ENCODE results near the gene PAPPA2. TPM values are rescaled to one million over a fixed set of nuclear protein-coding genes. Genes with fewer than 3 reads are reported as not detected.

PAPPA2 gene
- total and polyA plus RNA-seq, 9 donors = 0.01 to 0.69 (median 0.32) TPM; not detected in 4

DNA sequence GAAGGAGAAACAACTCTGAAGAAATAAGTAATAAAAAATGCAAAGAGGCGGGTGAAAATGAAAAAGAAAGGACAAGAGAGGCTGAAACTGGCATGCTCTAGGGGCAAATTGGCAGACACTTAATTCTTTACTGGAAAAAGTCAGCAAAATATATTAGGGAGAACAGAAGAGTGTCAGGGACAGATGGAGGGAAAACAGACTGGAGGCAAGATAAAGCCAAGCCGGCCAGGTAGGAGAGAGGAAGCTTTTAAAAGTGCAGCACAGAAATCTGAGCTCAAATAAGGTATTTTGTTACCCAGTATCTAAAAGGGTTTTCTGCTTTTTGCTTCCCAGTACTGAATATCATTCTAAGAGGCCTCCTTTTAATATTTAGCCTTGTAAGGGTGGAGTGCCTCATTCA lies 339.3 kb downstream of the PAPPA2 start:
- TF ChIP-seq, protein P1, sequence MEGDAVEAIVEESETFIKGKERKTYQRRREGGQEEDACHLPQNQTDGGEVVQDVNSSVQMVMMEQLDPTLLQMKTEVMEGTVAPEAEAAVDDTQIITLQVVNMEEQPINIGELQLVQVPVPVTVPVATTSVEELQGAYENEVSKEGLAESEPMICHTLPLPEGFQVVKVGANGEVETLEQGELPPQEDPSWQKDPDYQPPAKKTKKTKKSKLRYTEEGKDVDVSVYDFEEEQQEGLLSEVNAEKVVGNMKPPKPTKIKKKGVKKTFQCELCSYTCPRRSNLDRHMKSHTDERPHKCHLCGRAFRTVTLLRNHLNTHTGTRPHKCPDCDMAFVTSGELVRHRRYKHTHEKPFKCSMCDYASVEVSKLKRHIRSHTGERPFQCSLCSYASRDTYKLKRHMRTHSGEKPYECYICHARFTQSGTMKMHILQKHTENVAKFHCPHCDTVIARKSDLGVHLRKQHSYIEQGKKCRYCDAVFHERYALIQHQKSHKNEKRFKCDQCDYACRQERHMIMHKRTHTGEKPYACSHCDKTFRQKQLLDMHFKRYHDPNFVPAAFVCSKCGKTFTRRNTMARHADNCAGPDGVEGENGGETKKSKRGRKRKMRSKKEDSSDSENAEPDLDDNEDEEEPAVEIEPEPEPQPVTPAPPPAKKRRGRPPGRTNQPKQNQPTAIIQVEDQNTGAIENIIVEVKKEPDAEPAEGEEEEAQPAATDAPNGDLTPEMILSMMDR (IDR thresholded peaks at IDR 0.05) = no peak
- TF ChIP-seq EP300 (IDR thresholded peaks at IDR 0.05) = no peak
- no peak for TF ChIP-seq POLR2A (IDR thresholded peaks at IDR 0.05)
- Histone ChIP-seq H3K9me3 (no peaks in the 10 kb centered on the region), H3K36me3 (no peaks in the 10 kb centered on the region), H3K27me3 (no peaks in the 10 kb centered on the region), H3K4me1 (ENCODE audit: insufficient read depth) (no peaks in the 10 kb centered on the region), H3K27ac (no peak overlapping the region), H3K4me3 (no peak overlapping the region)
- 73 to 80% (median 74%) methylated on average over 2 of the region's 2 CpGs for WGBS, 3 donors
- DNase-seq = no peak
- intact Hi-C loops (cut with DNase I) = no loop called here

DNA sequence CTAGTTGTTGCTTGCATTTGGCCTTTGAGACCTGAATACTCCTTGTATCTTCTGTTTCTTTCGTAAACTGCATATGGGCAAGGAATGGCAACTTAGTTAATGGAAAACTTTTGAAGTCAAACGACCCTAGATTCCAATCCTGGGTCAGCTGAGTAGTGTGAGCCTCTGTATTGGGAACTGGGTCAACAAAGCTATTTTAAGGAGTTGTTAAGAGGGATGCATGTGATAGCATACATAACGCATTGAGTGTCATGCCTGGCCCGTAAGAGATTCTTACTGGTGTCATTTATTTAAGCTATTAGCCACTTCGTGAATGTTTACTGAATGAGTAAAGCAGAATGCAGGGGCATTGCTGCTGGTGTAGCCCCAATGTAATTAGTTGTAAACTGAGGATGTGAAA lies 340.1 kb downstream of the PAPPA2 start:
- intact Hi-C loops (cut with DNase I) = no loop called here
- TF ChIP-seq, protein P1 (IDR thresholded peaks at IDR 0.05) = no peak
- no peak for TF ChIP-seq POLR2A (IDR thresholded peaks at IDR 0.05)
- no peak for TF ChIP-seq EP300 (IDR thresholded peaks at IDR 0.05)

DNA sequence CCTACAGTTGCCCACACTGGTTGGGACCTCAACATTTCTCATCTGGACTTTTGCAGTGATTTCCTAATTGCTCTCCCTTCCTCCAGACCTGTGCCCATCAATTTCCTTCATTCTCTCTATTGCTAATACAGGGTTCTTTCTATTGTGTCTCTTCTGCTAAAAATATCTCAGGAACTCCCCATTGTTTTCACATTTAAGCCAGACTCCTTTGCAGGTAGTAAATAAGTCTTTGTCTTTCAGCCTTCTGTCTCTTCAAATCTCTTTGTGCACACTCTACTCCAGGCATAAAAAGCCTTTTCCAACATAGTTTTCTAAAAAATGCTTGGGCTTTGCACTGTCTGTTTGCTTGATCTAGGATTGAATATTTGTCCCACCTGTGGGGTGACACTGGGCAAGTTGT lies 340.6 kb downstream of the PAPPA2 start:
- no peaks in the 10 kb centered on the region for H3K4me1 ChIP-seq (ENCODE audit: insufficient read depth)
- TF ChIP-seq, protein P1 (IDR thresholded peaks at IDR 0.05) = no peak
- TF ChIP-seq POLR2A (IDR thresholded peaks at IDR 0.05) (no peak), EP300 (IDR thresholded peaks at IDR 0.05) (no peak)
- intact Hi-C loops (cut with DNase I) = no loop called here
- H3K9me3 ChIP-seq = no peaks in the 10 kb centered on the region
- H3K27ac ChIP-seq = no peak overlapping the region
- no peaks in the 10 kb centered on the region for H3K27me3 ChIP-seq
- no peaks in the 10 kb centered on the region for H3K36me3 ChIP-seq
- no peak for DNase-seq
- no peak overlapping the region for H3K4me3 ChIP-seq

More for the DNA sequence above, 340.1 kb downstream of the PAPPA2 start:
- Histone ChIP-seq H3K36me3 (no peaks in the 10 kb centered on the region), H3K4me3 (no peak overlapping the region), H3K9me3 (no peaks in the 10 kb centered on the region), H3K27me3 (no peaks in the 10 kb centered on the region), H3K27ac (no peak overlapping the region), H3K4me1 (ENCODE audit: insufficient read depth) (no peaks in the 10 kb centered on the region)
- 66 to 76% (median 75%) methylated on average over 5 of the region's 5 CpGs for WGBS, 3 donors
- no peak for DNase-seq

GRCh38 chr1:176809292-176809691 lies 346.3 kb downstream of the PAPPA2 start:
- no peaks in the 10 kb centered on the region for H3K36me3 ChIP-seq
- H3K4me1 ChIP-seq (ENCODE audit: insufficient read depth) = no peaks in the 10 kb centered on the region
- intact Hi-C loops (cut with DNase I) = no loop called here
- no peaks in the 10 kb centered on the region for H3K27me3 ChIP-seq
- no peak overlapping the region for H3K27ac ChIP-seq
- TF ChIP-seq EP300 (IDR thresholded peaks at IDR 0.05) = no peak
- TF ChIP-seq, protein P1 (IDR thresholded peaks at IDR 0.05) = no peak
- no peak for TF ChIP-seq POLR2A (IDR thresholded peaks at IDR 0.05)
- no peak for DNase-seq
- no peaks in the 10 kb centered on the region for H3K9me3 ChIP-seq
- no peak overlapping the region for H3K4me3 ChIP-seq
- WGBS, 3 donors = 79 to 83% (median 82%) methylated on average over 2 of the region's 2 CpGs
